Stimulated activated CD4-positive, alpha-beta T cell treated with anti-CD3 and anti-CD28 coated beads, Interleukin-4, amount 100 ng/mL, for 24 hours (primary cell): Measurements from ENCODE around the gene MPPED1.

Source experiments
- DNase-seq: peaks from one replicate; pipeline ENCODE4 v3.0.0-alpha.2; 2020

The MPPED1 gene

GRCh38 chr22:43529934-43530333 lies 118.1 kb downstream of the MPPED1 start:
- no peak for DNase-seq

- no peak for DNase-seq
These were observed 118.8 kb downstream of the MPPED1 start for GRCh38 chr22:43530349-43531201.

GRCh38 chr22:43531651-43532050 lies 119.8 kb downstream of the MPPED1 start:
- no peak for DNase-seq

GRCh38 chr22:43532301-43533155 lies 120.7 kb downstream of the MPPED1 start:
- DNase-seq = no peak

- no peak for DNase-seq
These were observed 121.3 kb downstream of the MPPED1 start for GRCh38 chr22:43533156-43533530.

- no peak for DNase-seq
These were observed 122.0 kb downstream of the MPPED1 start for GRCh38 chr22:43533656-43534428.

- no peak for DNase-seq
These were observed 123.1 kb downstream of the MPPED1 start for GRCh38 chr22:43534916-43535315.

- no peak for DNase-seq
These were observed 123.5 kb downstream of the MPPED1 start for GRCh38 chr22:43535336-43535735.

- no peak for DNase-seq
These were observed 123.9 kb downstream of the MPPED1 start for GRCh38 chr22:43535741-43536140.

GRCh38 chr22:43537019-43537585 lies 125.3 kb downstream of the MPPED1 start:
- DNase-seq = no peak

GRCh38 chr22:43539572-43540528 lies 128.0 kb downstream of the MPPED1 start:
- no peak for DNase-seq

GRCh38 chr22:43540529-43540923 lies 128.7 kb downstream of the MPPED1 start:
- DNase-seq = no peak

GRCh38 chr22:43541022-43541421 lies 129.2 kb downstream of the MPPED1 start:
- no peak for DNase-seq

GRCh38 chr22:43541462-43542407 lies 129.9 kb downstream of the MPPED1 start:
- no peak for DNase-seq

- no peak for DNase-seq
These were observed 131.1 kb downstream of the MPPED1 start for GRCh38 chr22:43542681-43543521.

- DNase-seq = no peak
These were observed 131.9 kb downstream of the MPPED1 start for GRCh38 chr22:43543522-43544288.

- DNase-seq = no peak
These were observed 132.5 kb downstream of the MPPED1 start for GRCh38 chr22:43544289-43544673.

- no peak for DNase-seq
These were observed 134.4 kb downstream of the MPPED1 start for GRCh38 chr22:43546186-43546585.
